ENCODE data around the gene CYP1A2. TPM values are rescaled to one million over a fixed set of nuclear protein-coding genes. Genes with fewer than 3 reads are reported as not detected.

The CYP1A2 gene
- total RNA-seq, 1 experiment from 2014 or later = not detected

DNA sequence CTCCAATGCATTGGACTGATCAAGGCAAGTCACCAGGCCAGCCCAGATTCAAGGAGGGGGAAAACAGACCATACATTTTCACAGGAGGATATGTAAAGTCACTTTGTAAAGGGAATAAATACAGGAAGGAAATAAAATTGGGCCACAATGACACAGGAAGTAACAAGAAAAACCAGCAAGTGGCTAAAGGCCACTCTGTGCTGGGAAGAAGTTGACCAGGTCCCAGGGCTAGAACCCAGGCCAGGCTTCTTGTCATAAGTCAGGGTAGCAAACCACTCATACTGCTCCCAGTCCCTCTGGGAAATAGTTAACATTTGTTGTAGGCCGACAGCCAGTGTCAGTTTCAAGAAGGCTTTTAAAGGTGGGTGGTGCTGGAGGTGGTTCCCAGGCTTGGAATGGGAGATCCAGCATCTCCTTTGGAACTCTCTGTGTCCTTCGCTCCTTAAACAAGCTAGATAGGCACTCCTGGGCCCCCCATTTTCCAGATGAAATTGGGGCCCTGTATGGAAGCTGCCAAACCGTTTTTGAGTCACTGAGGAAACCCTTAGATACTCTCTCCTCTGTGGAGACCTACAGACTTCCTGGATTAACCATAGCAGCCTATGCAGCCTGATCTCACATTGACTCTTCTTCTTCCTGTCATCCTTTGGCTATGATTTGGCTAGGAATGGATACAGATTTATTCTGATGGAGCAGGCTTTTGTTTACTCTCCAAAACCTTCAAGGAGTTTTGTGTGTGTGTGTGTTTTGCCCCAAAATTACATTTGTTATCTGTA, 38.1 kb upstream of the CYP1A2 start:
- Histone ChIP-seq H2BK15ac (ENCODE audit: low read depth, low read length) (no peak overlapping the region), H4K8ac (replicated peaks; ENCODE audit: insufficient read length, low read depth, low read length) (no peak overlapping the region), H3K18ac (ENCODE audit: insufficient read length, low read depth, low read length) (no peak overlapping the region), H2BK20ac (ENCODE audit: low read depth, low read length, poor library complexity, severe bottlenecking) (no peak overlapping the region), H2AK5ac (ENCODE audit: insufficient read length, low read length) (no peak overlapping the region), H3K4me1 (ENCODE audit: insufficient read depth, low read length) (no peaks in the 10 kb centered on the region), H3K14ac (ENCODE audit: insufficient read depth, low read length) (no peak overlapping the region), H4K5ac (ENCODE audit: insufficient read length, low read depth, low read length) (no peak overlapping the region), H3K9me3 (ENCODE audit: control insufficient read depth, low read depth, low read length) (no peaks in the 10 kb centered on the region), H2BK120ac (ENCODE audit: low read depth, low read length, poor library complexity, severe bottlenecking) (no peak overlapping the region), H3K23me2 (ENCODE audit: insufficient read length, low read depth, low read length, poor library complexity, severe bottlenecking) (no peaks in the 10 kb centered on the region), H3K9ac (ENCODE audit: extremely low read depth, insufficient read length, low read length) (no peak overlapping the region), H3K27me3 (ENCODE audit: insufficient read depth, low read length) (no peaks in the 10 kb centered on the region), H4K91ac (ENCODE audit: insufficient read length, low read depth, low read length) (no peak overlapping the region), H3K79me2 (ENCODE audit: insufficient read depth, low read length) (no peaks in the 10 kb centered on the region), H3K79me1 (ENCODE audit: insufficient read depth, low read depth, low read length, poor library complexity, severe bottlenecking) (no peaks in the 10 kb centered on the region), H3T11ph (ENCODE audit: low read length) (no peak overlapping the region), H2BK12ac (ENCODE audit: insufficient read length, low read depth, low read length) (no peak overlapping the region), H3K23ac (ENCODE audit: insufficient read length, low read depth, low read length) (no peak overlapping the region), H3K4me2 (ENCODE audit: insufficient read depth, insufficient read length, low read length) (no peak overlapping the region), H3K56ac (ENCODE audit: insufficient read length, low read depth, low read length) (no peak overlapping the region), H3K4ac (ENCODE audit: low read depth, low read length) (no peak overlapping the region), H2AFZ (ENCODE audit: low read length) (no peak overlapping the region), H3K27ac (ENCODE audit: insufficient read length, low read depth, low read length) (no peak overlapping the region), H2BK5ac (ENCODE audit: insufficient read length, low read length) (no peak overlapping the region), H4K20me1 (ENCODE audit: control insufficient read depth, insufficient read depth, insufficient read length) (no peaks in the 10 kb centered on the region)
- peaks cover 38% of the 10 kb centered on the region for H3K27me3 Mint-ChIP-seq (ENCODE audit: low read depth)
- WGBS (ENCODE audit: extremely low coverage, insufficient read length, low lambda C conversion rate) = no CpG with 5 or more reads among the region's 3 CpGs
- H3K9me3 Mint-ChIP-seq = peaks cover 0 to 2% of the 10 kb centered on the region in 2 experiments; a peak in 2 of 5 replicates
- TF ChIP-seq, protein P1, sequence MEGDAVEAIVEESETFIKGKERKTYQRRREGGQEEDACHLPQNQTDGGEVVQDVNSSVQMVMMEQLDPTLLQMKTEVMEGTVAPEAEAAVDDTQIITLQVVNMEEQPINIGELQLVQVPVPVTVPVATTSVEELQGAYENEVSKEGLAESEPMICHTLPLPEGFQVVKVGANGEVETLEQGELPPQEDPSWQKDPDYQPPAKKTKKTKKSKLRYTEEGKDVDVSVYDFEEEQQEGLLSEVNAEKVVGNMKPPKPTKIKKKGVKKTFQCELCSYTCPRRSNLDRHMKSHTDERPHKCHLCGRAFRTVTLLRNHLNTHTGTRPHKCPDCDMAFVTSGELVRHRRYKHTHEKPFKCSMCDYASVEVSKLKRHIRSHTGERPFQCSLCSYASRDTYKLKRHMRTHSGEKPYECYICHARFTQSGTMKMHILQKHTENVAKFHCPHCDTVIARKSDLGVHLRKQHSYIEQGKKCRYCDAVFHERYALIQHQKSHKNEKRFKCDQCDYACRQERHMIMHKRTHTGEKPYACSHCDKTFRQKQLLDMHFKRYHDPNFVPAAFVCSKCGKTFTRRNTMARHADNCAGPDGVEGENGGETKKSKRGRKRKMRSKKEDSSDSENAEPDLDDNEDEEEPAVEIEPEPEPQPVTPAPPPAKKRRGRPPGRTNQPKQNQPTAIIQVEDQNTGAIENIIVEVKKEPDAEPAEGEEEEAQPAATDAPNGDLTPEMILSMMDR (conservative IDR thresholded peaks at IDR 0.05) = no peak
- DNase-seq = no peak
- no peak overlapping the region for H3K4me3 Mint-ChIP-seq
- no peaks in the 10 kb centered on the region for H3K36me3 Mint-ChIP-seq (ENCODE audit: insufficient read depth in 1 of 3, low read depth in 3 of 3)
- peaks cover 0 to 2% of the 10 kb centered on the region in 2 experiments; a peak in 1 of 4 replicates for H3K4me1 Mint-ChIP-seq
- no peak overlapping the region for H3K27ac Mint-ChIP-seq

Measured in H9 (cell line).